ENCODE measurements around the gene COBL.
A peak's percentile ranks its signal among the peaks of the same experiment; 100 is the strongest.

COBL gene

GRCh38 chr7:51279391-51280023 lies 37.1 kb downstream of the COBL start:
- peak overlapping the region; percentile 97 for H3K27ac ChIP-seq

GRCh38 chr7:51278797-51279196 lies 37.8 kb downstream of the COBL start:
- Histone ChIP-seq H3K27ac (peak overlapping the region; percentile 97), H3K4me1 (peaks cover 53% of the 10 kb centered on the region), H3K9me3 (ENCODE audit: control insufficient read depth, low read length) (no peaks in the 10 kb centered on the region), H3K4me3 (ENCODE audit: low read depth, low read length) (no peak overlapping the region), H3K79me2 (peaks cover 19% of the 10 kb centered on the region), H3K27me3 (ENCODE audit: control insufficient read depth, insufficient read depth, low read length) (no peaks in the 10 kb centered on the region), H2AFZ (no peak overlapping the region), H3K4me2 (ENCODE audit: low read length) (peak overlapping the region; percentile 48), H3K36me3 (ENCODE audit: control insufficient read depth, insufficient read depth, low read length) (no peaks in the 10 kb centered on the region), H3K9ac (no peak overlapping the region)
- TF ChIP-seq CTCF (IDR thresholded peaks at IDR 0.05), result no peak

More at GRCh38 chr7:51279391-51280023, 37.1 kb downstream of the COBL start:
- H3K4me1 ChIP-seq, result peaks cover 45% of the 10 kb centered on the region
- no peak overlapping the region for H3K4me2 ChIP-seq (ENCODE audit: low read length)
- no peaks in the 10 kb centered on the region for H3K27me3 ChIP-seq (ENCODE audit: control insufficient read depth, insufficient read depth, low read length)
- no peak overlapping the region for H3K9ac ChIP-seq
- TF ChIP-seq CTCF (IDR thresholded peaks at IDR 0.05), result no peak
- no peak overlapping the region for H3K4me3 ChIP-seq (ENCODE audit: low read depth, low read length)
- H2AFZ ChIP-seq, result no peak overlapping the region
- no peaks in the 10 kb centered on the region for H3K9me3 ChIP-seq (ENCODE audit: control insufficient read depth, low read length)
- peaks cover 21% of the 10 kb centered on the region for H3K79me2 ChIP-seq
- H3K36me3 ChIP-seq (ENCODE audit: control insufficient read depth, insufficient read depth, low read length), result no peaks in the 10 kb centered on the region

GRCh38 chr7:51276967-51277366 lies 39.6 kb downstream of the COBL start:
- H3K9me3 ChIP-seq (ENCODE audit: control insufficient read depth, low read length), result no peaks in the 10 kb centered on the region
- no peak overlapping the region for H2AFZ ChIP-seq
- no peaks in the 10 kb centered on the region for H3K27me3 ChIP-seq (ENCODE audit: control insufficient read depth, insufficient read depth, low read length)
- H3K36me3 ChIP-seq (ENCODE audit: control insufficient read depth, insufficient read depth, low read length), result no peaks in the 10 kb centered on the region
- no peak for TF ChIP-seq CTCF (IDR thresholded peaks at IDR 0.05)
- H3K27ac ChIP-seq, result peak overlapping the region; percentile 97
- peaks cover 67% of the 10 kb centered on the region for H3K4me1 ChIP-seq
- H3K4me3 ChIP-seq (ENCODE audit: low read depth, low read length), result no peak overlapping the region
- H3K4me2 ChIP-seq (ENCODE audit: low read length), result no peak overlapping the region
- peaks cover 20% of the 10 kb centered on the region for H3K79me2 ChIP-seq
- no peak overlapping the region for H3K9ac ChIP-seq

GRCh38 chr7:51276091-51276605 lies 40.5 kb downstream of the COBL start:
- no peaks in the 10 kb centered on the region for H3K9me3 ChIP-seq (ENCODE audit: control insufficient read depth, low read length)
- no peak overlapping the region for H3K9ac ChIP-seq
- TF ChIP-seq CTCF (IDR thresholded peaks at IDR 0.05), result no peak
- peaks cover 28% of the 10 kb centered on the region for H3K79me2 ChIP-seq
- H3K4me2 ChIP-seq (ENCODE audit: low read length), result peak overlapping the region; percentile 14
- H3K4me3 ChIP-seq (ENCODE audit: low read depth, low read length), result no peak overlapping the region
- H3K36me3 ChIP-seq (ENCODE audit: control insufficient read depth, insufficient read depth, low read length), result no peaks in the 10 kb centered on the region
- H2AFZ ChIP-seq, result peak overlapping the region; percentile 54
- H3K27ac ChIP-seq, result peak overlapping the region; percentile 97
- H3K27me3 ChIP-seq (ENCODE audit: control insufficient read depth, insufficient read depth, low read length), result no peaks in the 10 kb centered on the region
- peaks cover 73% of the 10 kb centered on the region for H3K4me1 ChIP-seq

GRCh38 chr7:51275532-51275931 lies 41.1 kb downstream of the COBL start:
- H3K4me3 ChIP-seq (ENCODE audit: low read depth, low read length), result no peak overlapping the region
- no peak for TF ChIP-seq CTCF (IDR thresholded peaks at IDR 0.05)
- no peaks in the 10 kb centered on the region for H3K36me3 ChIP-seq (ENCODE audit: control insufficient read depth, insufficient read depth, low read length)
- H3K27ac ChIP-seq, result peak overlapping the region; percentile 97
- peak overlapping the region; percentile 54 for H2AFZ ChIP-seq
- peaks cover 31% of the 10 kb centered on the region for H3K79me2 ChIP-seq
- peak overlapping the region; percentile 14 for H3K4me2 ChIP-seq (ENCODE audit: low read length)
- no peak overlapping the region for H3K9ac ChIP-seq
- H3K4me1 ChIP-seq, result peaks cover 78% of the 10 kb centered on the region
- no peaks in the 10 kb centered on the region for H3K27me3 ChIP-seq (ENCODE audit: control insufficient read depth, insufficient read depth, low read length)
- H3K9me3 ChIP-seq (ENCODE audit: control insufficient read depth, low read length), result no peaks in the 10 kb centered on the region
